Measurements from ENCODE around the gene PLXNA4. TPM values are rescaled to one million over a fixed set of nuclear protein-coding genes. Genes with fewer than 3 reads are reported as not detected.

The PLXNA4 gene
- total and polyA plus RNA-seq, 2 experiments from 2014 or later: 0.08 to 0.80 TPM

DNA sequence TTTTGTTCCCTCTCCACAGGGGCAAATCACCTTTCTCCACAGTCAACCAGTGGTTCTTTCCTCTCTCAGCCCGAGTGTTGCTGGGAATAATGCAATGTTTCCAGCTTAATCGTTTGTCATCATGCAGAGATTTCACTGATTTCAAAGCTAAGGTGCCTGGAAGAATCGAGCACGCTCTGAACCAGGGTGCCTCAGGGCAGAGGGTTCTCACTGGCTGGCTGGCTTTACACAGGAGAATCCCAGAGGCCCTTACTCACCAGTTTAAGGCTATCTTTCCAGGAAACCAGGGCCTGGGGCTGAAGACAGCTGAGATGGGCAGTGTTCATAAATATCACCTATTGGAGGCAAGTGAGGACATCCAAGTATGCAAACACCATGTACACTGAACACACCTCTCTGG is 21.8 kb downstream of the PLXNA4 start:
- Histone ChIP-seq H3K79me2 (replicated peaks; ENCODE audit: insufficient read depth) (no peaks in the 10 kb centered on the region), H3K4me2 (no peak overlapping the region), H4K20me1 (replicated peaks; ENCODE audit: insufficient read depth) (no peaks in the 10 kb centered on the region), H2AFZ (no peak overlapping the region), H3K4me1 (ENCODE audit: insufficient read depth) (no peaks in the 10 kb centered on the region), H3K27ac (ENCODE audit: low read depth) (no peak overlapping the region), H3K4me3 (no peak overlapping the region), H3K9me2 (ENCODE audit: insufficient read depth) (peaks cover 6% of the 10 kb centered on the region; the same call in 1 of the 2 replicates), H3K36me3 (ENCODE audit: insufficient read depth) (no peaks in the 10 kb centered on the region), H3F3A (replicated peaks; ENCODE audit: low read depth) (no peaks in the 10 kb centered on the region), H3K27me3 (ENCODE audit: insufficient read depth) (no peaks in the 10 kb centered on the region)
- Mint-ChIP-seq H3K9me3 (peaks cover 24% of the 10 kb centered on the region), H3K27ac (no peak overlapping the region), H3K27me3 (ENCODE audit: insufficient read depth, low read depth, poor library complexity) (peaks cover 10% of the 10 kb centered on the region), H3K4me1 (peaks cover 4% of the 10 kb centered on the region), H3K36me3 (ENCODE audit: low read depth) (peaks cover 12% of the 10 kb centered on the region), H3K4me3 (no peak overlapping the region)
- no peak for ATAC-seq
- no peak for TF ChIP-seq ZNF331 (CRISPR knock-in tag; IDR thresholded peaks at IDR 0.05; ENCODE audit: low read depth)
- TF ChIP-seq CTCF (conservative IDR thresholded peaks at IDR 0.05; ENCODE audit: low read depth in 2 of 2): no peak
- TF ChIP-seq STAT1 (IDR thresholded peaks at IDR 0.05; ENCODE audit: unreplicated experiment): no peak
- no peak for TF ChIP-seq EZH2 (IDR thresholded peaks at IDR 0.05; ENCODE audit: low read depth, unreplicated experiment)
- no peak for TF ChIP-seq JUNB (IDR thresholded peaks at IDR 0.05; ENCODE audit: unreplicated experiment)
- TF ChIP-seq POLR2AphosphoS5 (IDR thresholded peaks at IDR 0.05; ENCODE audit: low read depth): no peak
- TF ChIP-seq, protein P1, sequence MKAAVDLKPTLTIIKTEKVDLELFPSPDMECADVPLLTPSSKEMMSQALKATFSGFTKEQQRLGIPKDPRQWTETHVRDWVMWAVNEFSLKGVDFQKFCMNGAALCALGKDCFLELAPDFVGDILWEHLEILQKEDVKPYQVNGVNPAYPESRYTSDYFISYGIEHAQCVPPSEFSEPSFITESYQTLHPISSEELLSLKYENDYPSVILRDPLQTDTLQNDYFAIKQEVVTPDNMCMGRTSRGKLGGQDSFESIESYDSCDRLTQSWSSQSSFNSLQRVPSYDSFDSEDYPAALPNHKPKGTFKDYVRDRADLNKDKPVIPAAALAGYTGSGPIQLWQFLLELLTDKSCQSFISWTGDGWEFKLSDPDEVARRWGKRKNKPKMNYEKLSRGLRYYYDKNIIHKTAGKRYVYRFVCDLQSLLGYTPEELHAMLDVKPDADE (IDR thresholded peaks at IDR 0.05): no peak
- no peak for TF ChIP-seq ZNF114 (CRISPR knock-in tag; IDR thresholded peaks at IDR 0.05)
- TF ChIP-seq, protein P2, sequence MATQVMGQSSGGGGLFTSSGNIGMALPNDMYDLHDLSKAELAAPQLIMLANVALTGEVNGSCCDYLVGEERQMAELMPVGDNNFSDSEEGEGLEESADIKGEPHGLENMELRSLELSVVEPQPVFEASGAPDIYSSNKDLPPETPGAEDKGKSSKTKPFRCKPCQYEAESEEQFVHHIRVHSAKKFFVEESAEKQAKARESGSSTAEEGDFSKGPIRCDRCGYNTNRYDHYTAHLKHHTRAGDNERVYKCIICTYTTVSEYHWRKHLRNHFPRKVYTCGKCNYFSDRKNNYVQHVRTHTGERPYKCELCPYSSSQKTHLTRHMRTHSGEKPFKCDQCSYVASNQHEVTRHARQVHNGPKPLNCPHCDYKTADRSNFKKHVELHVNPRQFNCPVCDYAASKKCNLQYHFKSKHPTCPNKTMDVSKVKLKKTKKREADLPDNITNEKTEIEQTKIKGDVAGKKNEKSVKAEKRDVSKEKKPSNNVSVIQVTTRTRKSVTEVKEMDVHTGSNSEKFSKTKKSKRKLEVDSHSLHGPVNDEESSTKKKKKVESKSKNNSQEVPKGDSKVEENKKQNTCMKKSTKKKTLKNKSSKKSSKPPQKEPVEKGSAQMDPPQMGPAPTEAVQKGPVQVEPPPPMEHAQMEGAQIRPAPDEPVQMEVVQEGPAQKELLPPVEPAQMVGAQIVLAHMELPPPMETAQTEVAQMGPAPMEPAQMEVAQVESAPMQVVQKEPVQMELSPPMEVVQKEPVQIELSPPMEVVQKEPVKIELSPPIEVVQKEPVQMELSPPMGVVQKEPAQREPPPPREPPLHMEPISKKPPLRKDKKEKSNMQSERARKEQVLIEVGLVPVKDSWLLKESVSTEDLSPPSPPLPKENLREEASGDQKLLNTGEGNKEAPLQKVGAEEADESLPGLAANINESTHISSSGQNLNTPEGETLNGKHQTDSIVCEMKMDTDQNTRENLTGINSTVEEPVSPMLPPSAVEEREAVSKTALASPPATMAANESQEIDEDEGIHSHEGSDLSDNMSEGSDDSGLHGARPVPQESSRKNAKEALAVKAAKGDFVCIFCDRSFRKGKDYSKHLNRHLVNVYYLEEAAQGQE (IDR thresholded peaks at IDR 0.05; ENCODE audit: unreplicated experiment): no peak
- no peak for TF ChIP-seq ZNF462 (CRISPR knock-in tag; IDR thresholded peaks at IDR 0.05)
- no peak for TF ChIP-seq CREB1 (CRISPR knock-in tag; IDR thresholded peaks at IDR 0.05; ENCODE audit: low read depth)
- no peak for TF ChIP-seq EZH2phosphoT487 (IDR thresholded peaks at IDR 0.05; ENCODE audit: unreplicated experiment)
- TF ChIP-seq NANOG (IDR thresholded peaks at IDR 0.05; ENCODE audit: borderline replicate concordance): no peak
- DNase-seq (ENCODE audit: low spot score): no peak

All from GM23338 (cell line).